RPMI8226 (cell line): ENCODE measurements around the gene PPWD1.
"Not testable (repeated sequence)": the region's sequence is repeated elsewhere in the genome, so short reads cannot be mapped to it uniquely, and the experiment has no call there.

Source experiments
- DNase-seq: peaks from one replicate; pipeline ENCODE4 v3.0.0-alpha.2; 2015

Gene PPWD1

GRCh38 chr5:65562731-65563701 lies at the start of gene PPWD1, which contains the start of gene CENPK:
TSS of gene PPWD1 (plus strand) at chr5:65563296. CDS start at chr5:65563311, 15 bp downstream.
TSS of gene CENPK (minus strand) at chr5:65563168. CDS start at chr5:65554907, 8,261 bp downstream.
- peak; percentile 99 for DNase-seq

- DNase-seq = no peak
Observed at GRCh38 chr5:65525726-65526125, 37.4 kb upstream of the PPWD1 start.

DNA sequence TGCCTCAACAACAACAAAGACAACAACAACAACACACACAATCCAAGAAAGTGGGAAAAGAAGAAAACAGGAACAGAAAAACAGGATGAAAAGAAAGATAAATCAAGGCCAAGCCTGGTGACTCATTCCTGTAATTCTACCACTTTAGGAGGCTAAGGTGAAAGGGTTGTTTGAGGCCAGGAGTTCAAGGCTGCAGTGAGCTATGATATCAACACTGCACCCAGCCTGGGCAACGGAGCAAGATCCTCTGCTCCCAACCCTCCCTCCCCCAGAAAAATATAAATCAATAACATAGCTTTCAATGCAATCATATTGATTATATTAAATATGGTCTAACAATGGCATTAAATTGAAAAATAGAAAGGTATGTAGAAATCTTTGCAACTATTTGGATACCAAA lies 32.2 kb upstream of the PPWD1 start:
- no peak for DNase-seq

GRCh38 chr5:65535529-65535987 lies 27.5 kb upstream of the PPWD1 start:
- no peak for DNase-seq

- no peak for DNase-seq
Observed at GRCh38 chr5:65539827-65540226, 23.3 kb upstream of the PPWD1 start.

- no peak for DNase-seq
Observed at GRCh38 chr5:65544473-65544872, 18.6 kb upstream of the PPWD1 start.

DNA sequence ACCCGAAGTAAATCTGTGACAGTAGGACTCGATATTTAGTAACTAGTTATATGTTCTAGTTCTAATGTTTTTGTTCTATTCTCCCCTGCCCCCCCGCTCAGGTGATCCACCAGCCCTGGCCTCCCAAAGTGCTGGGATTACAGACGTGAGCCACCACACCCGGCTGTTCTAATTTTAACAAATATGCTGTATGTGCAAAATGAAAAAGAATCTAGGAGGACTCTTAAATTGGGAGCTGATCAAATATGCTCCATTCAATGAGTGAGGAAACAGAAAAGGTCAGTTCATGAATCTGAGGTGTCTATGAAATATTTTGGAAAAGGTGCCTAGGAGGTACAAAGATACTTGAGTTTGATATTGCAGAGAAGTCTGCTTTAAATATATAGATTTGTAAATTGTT lies 17.0 kb upstream of the PPWD1 start:
- DNase-seq = no peak

GRCh38 chr5:65548281-65548680 lies 14.8 kb upstream of the PPWD1 start:
- DNase-seq = no peak

GRCh38 chr5:65553941-65554340 lies 9.2 kb upstream of the PPWD1 start:
- DNase-seq = no peak

- no peak for DNase-seq
Observed at GRCh38 chr5:65555287-65555686, 7.8 kb upstream of the PPWD1 start.

DNA sequence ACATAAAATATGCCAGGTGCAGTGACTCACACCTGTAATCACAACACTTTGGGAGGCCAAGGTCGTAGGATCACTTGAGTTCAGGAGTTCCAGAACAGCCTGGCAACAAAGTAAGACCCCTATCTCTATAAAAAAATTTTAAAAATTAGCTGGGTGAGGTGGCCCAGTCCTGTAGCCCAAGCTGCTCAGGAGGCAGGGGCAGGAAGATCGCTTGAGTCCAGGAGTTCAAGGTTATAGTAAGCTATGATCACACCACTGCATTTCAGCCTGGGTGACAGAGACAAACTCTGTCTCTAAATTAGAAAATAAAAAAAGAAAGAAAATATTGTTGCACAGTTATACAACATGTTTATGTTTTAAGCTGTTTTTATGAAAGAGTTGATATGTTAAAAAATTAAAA lies 6.9 kb upstream of the PPWD1 start:
- DNase-seq = no peak

DNA sequence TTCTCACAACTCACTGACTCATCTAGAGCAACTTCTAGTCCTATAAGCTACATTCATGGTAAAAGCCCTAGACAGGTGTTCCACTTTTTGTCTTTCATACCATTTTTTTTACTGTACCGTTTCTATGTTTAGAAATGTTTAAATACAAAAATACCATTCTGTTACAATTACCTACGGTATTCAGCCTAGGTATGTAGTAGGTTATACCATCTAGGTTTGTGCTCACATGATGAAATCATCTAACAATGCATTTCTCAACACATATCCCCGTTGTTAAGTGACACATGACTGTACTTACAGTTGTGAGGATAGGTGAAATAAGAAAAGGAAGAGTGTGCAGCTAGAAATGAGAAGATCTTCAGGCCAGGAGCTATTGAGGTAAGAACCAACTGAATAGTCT lies 6.4 kb upstream of the PPWD1 start:
- DNase-seq = no peak

DNA sequence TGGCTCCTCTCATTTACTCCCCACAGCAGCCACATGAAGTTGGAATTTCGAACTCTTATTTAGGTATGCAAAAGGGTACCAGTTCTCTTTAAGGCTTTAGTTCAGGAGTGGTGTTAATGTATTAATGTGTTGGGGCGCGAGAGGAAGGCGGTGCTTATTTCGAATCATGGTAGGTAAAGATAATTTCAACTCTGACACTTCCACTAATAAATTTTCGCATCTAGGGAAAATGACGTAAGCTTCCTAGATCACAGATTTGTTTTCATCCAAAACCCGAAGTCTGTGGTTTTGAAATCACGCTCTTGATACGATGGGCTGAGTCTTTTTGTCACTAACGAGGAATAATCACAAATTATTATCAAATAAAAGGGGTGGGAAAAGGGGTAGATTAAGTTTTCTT lies 681 bp downstream of the PPWD1 start:
- no peak for DNase-seq

DNA sequence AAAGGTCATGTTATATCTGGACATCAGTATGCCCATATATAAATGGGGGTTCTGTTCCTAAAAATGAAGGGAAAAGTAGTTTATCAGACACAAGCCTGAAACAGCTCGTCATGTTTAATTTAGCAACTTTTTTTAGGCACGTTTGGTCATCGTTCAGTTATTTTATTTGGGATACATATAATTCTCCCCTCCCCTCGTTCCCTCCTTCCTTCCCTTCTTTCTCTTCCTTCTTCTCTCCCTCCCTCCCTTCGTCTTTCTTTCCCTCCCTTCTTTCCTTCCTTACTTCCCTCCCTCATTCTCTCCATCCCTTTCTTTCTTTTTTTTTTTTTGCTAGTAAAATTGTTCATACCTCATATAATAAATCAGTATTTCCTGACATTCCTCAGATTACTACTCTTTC lies 3.4 kb downstream of the PPWD1 start:
- no peak for DNase-seq

DNA sequence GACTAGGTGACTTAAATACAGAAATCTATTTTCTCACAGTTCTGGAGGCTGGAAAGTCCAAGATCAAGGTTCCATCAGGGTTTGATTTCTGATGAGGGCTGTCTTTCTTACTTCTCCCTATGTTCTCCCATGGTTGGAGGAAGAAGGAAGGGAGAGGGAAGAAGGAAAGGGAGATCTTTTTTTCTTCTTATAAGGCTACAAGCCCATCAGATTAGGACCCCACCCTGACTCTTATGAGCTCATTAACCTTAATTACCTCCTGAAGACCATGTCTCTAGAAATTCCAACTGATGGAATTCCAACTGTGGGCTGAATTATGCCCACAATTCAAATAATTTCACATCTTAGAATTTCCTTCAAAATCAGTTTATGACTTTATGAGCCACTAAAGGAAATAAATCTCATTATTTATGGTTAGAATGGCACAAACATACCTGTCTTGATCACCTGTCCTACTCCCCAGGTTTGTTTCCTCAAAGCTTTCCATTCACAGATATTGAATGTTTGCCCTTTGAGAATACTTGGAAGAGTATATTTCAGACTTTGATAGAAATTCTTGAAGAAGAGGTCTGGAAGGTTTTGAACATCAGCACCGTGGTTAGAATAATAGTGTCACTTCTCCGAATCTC lies 7.6 kb downstream of the PPWD1 start:
- DNase-seq = no peak

DNA sequence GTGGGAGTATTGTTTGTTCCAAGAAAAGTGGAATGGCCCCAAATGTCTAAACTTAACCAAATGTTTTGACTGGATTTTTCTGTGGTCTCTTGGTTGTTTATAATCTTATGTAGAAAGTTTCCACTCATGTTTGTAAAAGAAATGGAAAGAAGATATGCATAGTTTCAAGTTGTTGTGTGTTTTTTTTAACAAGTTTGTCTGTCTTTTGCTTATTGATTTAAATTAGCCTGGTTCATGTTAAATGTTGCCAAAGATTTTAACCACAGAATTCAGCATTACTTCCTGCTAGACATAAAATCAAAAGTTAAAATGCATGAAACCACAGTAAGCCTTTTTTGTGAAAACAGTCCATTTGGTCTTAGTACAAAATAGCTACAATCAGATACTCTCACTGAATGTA lies 14.0 kb downstream of the PPWD1 start:
- no peak for DNase-seq

DNA sequence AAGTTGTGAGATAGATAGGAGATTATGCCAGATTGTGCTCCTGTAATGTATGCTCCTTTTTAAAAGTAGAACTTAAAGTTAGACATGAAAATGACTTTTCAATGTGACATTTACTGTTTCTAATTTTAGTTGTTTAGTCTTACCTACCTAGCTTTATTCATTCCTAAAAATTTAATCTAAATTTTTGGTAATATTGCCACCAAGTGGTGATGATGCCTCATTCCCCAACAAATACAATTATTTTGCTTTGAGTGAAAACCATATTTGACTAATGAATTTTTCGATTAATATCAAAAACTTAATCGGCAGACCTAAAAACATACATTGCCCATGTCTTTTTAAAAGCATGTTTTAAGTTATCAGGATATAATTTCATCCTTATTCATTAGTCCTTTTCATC lies 25.6 kb downstream of the PPWD1 start:
- no peak for DNase-seq

GRCh38 chr5:65601761-65602160 lies 38.7 kb downstream of the PPWD1 start:
- not testable (repeated sequence) for DNase-seq

DNA sequence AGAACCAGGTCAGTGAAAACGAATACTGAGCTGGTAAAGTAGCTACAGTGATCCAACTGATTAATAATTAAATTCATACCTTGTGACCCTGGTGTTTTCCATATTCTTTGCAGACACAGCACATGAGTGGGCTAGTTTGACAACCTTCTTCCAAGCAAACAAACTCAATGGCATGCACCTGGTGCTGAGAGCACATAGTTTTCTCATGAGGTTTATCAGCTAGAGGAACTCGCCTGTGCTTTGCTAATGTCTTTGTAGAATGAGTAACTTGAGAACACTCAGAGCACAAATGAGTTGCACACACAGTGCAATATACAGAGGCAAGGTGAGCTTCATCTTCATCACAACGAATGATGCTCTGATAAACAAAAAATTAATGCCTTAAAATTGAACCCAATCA lies 48.4 kb downstream of the PPWD1 start:
- DNase-seq = no peak

DNA sequence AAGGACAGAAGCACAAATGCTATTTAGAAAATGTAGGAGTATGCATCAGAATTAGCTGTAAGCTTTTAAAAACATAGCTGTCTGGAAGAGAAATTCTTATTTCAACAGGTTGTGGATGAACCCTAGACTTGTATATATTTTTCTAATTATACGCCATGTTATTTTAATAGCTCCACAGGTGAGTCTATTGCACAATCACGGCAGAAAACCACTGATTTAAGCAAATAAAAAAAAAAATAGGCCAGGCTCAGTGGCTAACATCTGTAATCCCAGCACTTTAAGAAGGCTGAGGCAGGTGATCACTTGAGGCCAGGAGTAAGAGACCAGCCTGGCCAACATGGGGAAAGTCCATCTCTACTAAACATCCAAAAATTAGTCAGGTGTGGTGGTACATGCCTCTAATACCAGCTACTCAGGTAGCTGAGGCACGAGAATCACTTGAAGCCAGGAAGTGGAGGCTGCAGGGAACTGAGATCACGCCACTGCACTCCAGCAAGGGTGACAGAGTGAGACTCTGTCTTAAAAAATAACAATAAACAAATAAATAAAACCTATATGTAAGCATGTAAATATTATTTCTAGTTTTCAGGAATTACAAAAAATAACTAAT lies 49.3 kb downstream of the PPWD1 start:
- no peak for DNase-seq

- no peak for DNase-seq
Observed at GRCh38 chr5:65620021-65620420, 56.9 kb downstream of the PPWD1 start.

DNA sequence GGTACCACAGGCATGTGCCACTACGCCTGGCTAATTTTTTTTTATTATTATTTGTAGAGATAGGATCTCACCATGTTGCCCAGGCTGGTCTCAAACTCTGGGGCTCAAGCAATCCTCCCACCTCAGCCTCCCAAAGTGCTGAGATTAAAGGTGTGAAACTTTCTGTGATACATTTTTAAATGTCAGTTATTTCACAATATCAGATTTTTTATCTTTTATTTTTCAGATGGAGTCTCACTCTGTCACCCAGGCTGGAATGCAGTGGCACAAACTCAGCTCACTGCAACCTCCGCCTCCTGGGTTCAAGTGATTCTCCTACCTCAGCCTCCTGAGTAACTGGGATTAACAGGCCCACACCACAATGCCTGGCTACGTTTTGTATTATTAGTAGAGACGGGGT lies 58.9 kb downstream of the PPWD1 start:
- DNase-seq = not testable (repeated sequence)

- DNase-seq = peak; percentile 5
Observed at GRCh38 chr5:65623482-65623881, 60.4 kb downstream of the PPWD1 start.
